ENCODE measurements around the gene KLHL29. TPM values are rescaled to one million over a fixed set of nuclear protein-coding genes. Genes with fewer than 3 reads are reported as not detected.

KLHL29 gene
- total and polyA plus RNA-seq, 4 donors = 0.29 to 2.3 (median 0.68) TPM

DNA sequence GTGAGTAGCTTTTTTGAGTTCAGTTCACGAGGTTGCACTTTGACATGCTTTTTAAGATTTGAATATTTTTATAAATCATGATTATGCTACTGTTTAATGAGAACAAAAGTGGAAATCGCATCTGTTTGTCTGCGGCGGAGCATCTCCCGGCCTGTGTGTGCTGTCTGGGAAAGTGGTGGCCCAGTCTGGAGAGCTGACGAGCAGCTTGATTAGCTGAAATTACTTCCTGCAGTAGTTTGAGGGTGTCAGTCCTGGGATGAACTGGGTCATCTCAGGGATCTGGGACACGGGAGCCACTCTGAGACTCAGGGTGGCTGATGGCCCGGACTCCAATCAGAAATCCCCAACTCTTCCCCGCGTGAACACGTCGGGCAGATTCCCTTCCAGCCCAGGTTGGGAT lies 115.9 kb downstream of the KLHL29 start (continued):
- TF ChIP-seq, protein P1, sequence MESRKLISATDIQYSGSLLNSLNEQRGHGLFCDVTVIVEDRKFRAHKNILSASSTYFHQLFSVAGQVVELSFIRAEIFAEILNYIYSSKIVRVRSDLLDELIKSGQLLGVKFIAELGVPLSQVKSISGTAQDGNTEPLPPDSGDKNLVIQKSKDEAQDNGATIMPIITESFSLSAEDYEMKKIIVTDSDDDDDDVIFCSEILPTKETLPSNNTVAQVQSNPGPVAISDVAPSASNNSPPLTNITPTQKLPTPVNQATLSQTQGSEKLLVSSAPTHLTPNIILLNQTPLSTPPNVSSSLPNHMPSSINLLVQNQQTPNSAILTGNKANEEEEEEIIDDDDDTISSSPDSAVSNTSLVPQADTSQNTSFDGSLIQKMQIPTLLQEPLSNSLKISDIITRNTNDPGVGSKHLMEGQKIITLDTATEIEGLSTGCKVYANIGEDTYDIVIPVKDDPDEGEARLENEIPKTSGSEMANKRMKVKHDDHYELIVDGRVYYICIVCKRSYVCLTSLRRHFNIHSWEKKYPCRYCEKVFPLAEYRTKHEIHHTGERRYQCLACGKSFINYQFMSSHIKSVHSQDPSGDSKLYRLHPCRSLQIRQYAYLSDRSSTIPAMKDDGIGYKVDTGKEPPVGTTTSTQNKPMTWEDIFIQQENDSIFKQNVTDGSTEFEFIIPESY (IDR thresholded peaks at IDR 0.05) = no peak
- TF ChIP-seq, protein P2, sequence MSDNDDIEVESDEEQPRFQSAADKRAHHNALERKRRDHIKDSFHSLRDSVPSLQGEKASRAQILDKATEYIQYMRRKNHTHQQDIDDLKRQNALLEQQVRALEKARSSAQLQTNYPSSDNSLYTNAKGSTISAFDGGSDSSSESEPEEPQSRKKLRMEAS (IDR thresholded peaks at IDR 0.05) = no peak
- TF ChIP-seq JUND (IDR thresholded peaks at IDR 0.05) (no peak), NR2F2 (IDR thresholded peaks at IDR 0.05) (no peak), FOXA2 (IDR thresholded peaks at IDR 0.05) (no peak), HNF4A (conservative IDR thresholded peaks at IDR 0.05) (no peak)

DNA sequence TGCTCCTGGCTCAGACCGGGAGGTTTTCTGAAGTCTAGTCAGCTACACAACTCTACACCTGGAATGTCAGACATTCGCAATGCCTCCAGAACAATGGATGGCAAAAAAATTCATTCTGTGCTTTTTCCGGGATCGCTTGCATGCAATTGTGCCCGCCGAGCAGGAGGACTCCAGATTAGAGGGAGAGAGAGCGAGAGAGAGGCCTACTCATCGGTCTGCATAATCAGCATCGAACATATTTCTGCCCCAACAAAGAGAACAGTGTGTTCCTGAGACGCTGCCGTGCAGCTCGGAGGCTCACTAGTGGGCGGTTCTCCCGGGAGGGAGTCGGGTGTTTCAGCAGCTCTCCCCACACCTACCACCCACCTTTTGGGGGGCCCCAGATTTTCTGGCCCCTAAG lies 117.1 kb downstream of the KLHL29 start:
- TF ChIP-seq SP1 (IDR thresholded peaks at IDR 0.05) (no peak), ATF3 (IDR thresholded peaks at IDR 0.05) (no peak), RAD21 (IDR thresholded peaks at IDR 0.05) (no peak), JUND (IDR thresholded peaks at IDR 0.05) (no peak), YY1 (IDR thresholded peaks at IDR 0.05) (no peak), EGR1 (IDR thresholded peaks at IDR 0.05; ENCODE audit: low read depth in 2 of 2) (no peak), HNF4A (conservative IDR thresholded peaks at IDR 0.05) (no peak), FOXA1 (IDR thresholded peaks at IDR 0.05) (no peak), TAF1 (conservative IDR thresholded peaks at IDR 0.05) (no peak), NR2F2 (IDR thresholded peaks at IDR 0.05) (no peak), GABPA (IDR thresholded peaks at IDR 0.05 in 1 of 2, conservative IDR thresholded peaks at IDR 0.05 in 1 of 2) (no peak), FOXA2 (IDR thresholded peaks at IDR 0.05) (no peak), RXRA (IDR thresholded peaks at IDR 0.05) (no peak)
- TF ChIP-seq, protein P3, sequence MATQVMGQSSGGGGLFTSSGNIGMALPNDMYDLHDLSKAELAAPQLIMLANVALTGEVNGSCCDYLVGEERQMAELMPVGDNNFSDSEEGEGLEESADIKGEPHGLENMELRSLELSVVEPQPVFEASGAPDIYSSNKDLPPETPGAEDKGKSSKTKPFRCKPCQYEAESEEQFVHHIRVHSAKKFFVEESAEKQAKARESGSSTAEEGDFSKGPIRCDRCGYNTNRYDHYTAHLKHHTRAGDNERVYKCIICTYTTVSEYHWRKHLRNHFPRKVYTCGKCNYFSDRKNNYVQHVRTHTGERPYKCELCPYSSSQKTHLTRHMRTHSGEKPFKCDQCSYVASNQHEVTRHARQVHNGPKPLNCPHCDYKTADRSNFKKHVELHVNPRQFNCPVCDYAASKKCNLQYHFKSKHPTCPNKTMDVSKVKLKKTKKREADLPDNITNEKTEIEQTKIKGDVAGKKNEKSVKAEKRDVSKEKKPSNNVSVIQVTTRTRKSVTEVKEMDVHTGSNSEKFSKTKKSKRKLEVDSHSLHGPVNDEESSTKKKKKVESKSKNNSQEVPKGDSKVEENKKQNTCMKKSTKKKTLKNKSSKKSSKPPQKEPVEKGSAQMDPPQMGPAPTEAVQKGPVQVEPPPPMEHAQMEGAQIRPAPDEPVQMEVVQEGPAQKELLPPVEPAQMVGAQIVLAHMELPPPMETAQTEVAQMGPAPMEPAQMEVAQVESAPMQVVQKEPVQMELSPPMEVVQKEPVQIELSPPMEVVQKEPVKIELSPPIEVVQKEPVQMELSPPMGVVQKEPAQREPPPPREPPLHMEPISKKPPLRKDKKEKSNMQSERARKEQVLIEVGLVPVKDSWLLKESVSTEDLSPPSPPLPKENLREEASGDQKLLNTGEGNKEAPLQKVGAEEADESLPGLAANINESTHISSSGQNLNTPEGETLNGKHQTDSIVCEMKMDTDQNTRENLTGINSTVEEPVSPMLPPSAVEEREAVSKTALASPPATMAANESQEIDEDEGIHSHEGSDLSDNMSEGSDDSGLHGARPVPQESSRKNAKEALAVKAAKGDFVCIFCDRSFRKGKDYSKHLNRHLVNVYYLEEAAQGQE (IDR thresholded peaks at IDR 0.05) = no peak
- TF ChIP-seq, protein P2 (IDR thresholded peaks at IDR 0.05) = no peak
- TF ChIP-seq, protein P4, sequence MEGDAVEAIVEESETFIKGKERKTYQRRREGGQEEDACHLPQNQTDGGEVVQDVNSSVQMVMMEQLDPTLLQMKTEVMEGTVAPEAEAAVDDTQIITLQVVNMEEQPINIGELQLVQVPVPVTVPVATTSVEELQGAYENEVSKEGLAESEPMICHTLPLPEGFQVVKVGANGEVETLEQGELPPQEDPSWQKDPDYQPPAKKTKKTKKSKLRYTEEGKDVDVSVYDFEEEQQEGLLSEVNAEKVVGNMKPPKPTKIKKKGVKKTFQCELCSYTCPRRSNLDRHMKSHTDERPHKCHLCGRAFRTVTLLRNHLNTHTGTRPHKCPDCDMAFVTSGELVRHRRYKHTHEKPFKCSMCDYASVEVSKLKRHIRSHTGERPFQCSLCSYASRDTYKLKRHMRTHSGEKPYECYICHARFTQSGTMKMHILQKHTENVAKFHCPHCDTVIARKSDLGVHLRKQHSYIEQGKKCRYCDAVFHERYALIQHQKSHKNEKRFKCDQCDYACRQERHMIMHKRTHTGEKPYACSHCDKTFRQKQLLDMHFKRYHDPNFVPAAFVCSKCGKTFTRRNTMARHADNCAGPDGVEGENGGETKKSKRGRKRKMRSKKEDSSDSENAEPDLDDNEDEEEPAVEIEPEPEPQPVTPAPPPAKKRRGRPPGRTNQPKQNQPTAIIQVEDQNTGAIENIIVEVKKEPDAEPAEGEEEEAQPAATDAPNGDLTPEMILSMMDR (IDR thresholded peaks at IDR 0.05; ENCODE audit: low read depth, low read length, missing input control) = no peak
- Histone ChIP-seq H3K4me3 (ENCODE audit: low read depth in 1 of 3, low read length in 3 of 3) (no peak overlapping the region), H3K27ac (ENCODE audit: low read depth in 1 of 2, low read length in 2 of 2) (no peak overlapping the region), H3K36me3 (ENCODE audit: control insufficient read depth in 4 of 4, insufficient read depth in 3 of 4, low read depth in 1 of 4, low read length in 3 of 4) (no peaks in the 10 kb centered on the region), H3K4me1 (ENCODE audit: control insufficient read depth in 4 of 4, insufficient read depth in 4 of 4, low read length in 3 of 4) (peaks cover 0 to 7% (median 4%) of the 10 kb centered on the region in 4 donors), H3K9ac (ENCODE audit: low read depth in 1 of 2, low read length in 2 of 2) (no peak overlapping the region), H3K27me3 (ENCODE audit: control insufficient read depth in 4 of 4, insufficient read depth in 4 of 4, low read length in 3 of 4) (no peaks in the 10 kb centered on the region), H3K9me3 (ENCODE audit: control insufficient read depth in 4 of 4, low read length in 3 of 4) (no peaks in the 10 kb centered on the region)
- 94% methylated on average over 15 of the region's 15 CpGs for WGBS
- no peak for DNase-seq (ENCODE audit: low spot score)

All from liver (tissue), 9 donors.